Measurements from ENCODE around the gene PLEKHA6. TPM values are rescaled to one million over a fixed set of nuclear protein-coding genes. Genes with fewer than 3 reads are reported as not detected.

PLEKHA6 gene
- total and polyA plus RNA-seq, 8 donors: 5.1 to 24.4 (median 16.1) TPM

DNA sequence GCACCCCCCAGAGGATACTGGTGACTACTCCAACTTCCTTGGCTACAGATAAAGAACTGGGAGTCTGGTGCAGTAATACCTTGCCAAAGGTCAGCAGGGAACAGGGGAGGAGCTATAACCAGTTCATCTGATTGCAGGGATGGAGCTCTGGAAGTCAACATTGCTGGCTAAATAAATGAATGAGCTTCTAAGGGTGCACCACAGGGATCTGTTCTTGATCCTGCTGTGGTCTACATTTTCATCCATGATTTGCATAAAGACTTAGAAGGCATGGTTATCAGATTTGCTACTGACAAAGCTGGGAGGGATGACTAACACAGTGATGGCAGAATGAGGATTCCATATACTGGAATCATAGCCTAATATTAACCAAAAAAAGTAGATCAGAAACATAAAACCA, 18.3 kb downstream of the PLEKHA6 start:
- no peaks in the 10 kb centered on the region for H3K36me3 ChIP-seq
- no peak overlapping the region for H3K4me3 ChIP-seq
- H3K27ac ChIP-seq: no peak overlapping the region
- no peaks in the 10 kb centered on the region for H3K9me3 ChIP-seq
- H3K27me3 ChIP-seq: no peaks in the 10 kb centered on the region
- DNase-seq (no peak), ATAC-seq (no peak)
- intact Hi-C loops (cut with DNase I): no loop called here
- no peaks in the 10 kb centered on the region for H3K4me1 ChIP-seq
- no peak for TF ChIP-seq CTCF (IDR thresholded peaks at IDR 0.05)

- no peak for TF ChIP-seq CTCF (IDR thresholded peaks at IDR 0.05)
- no peak overlapping the region for H3K27ac ChIP-seq
- DNase-seq (peak in 1 of 4 donors; percentile 35), ATAC-seq (no peak)
- no peaks in the 10 kb centered on the region for H3K4me1 ChIP-seq
- no peaks in the 10 kb centered on the region for H3K9me3 ChIP-seq
- no peaks in the 10 kb centered on the region for H3K27me3 ChIP-seq
- intact Hi-C loops (cut with DNase I): no loop called here
- no peaks in the 10 kb centered on the region for H3K36me3 ChIP-seq
- no peak overlapping the region for H3K4me3 ChIP-seq
Measured at GRCh38 chr1:204340081-204340889, 19.4 kb downstream of the PLEKHA6 start.

DNA sequence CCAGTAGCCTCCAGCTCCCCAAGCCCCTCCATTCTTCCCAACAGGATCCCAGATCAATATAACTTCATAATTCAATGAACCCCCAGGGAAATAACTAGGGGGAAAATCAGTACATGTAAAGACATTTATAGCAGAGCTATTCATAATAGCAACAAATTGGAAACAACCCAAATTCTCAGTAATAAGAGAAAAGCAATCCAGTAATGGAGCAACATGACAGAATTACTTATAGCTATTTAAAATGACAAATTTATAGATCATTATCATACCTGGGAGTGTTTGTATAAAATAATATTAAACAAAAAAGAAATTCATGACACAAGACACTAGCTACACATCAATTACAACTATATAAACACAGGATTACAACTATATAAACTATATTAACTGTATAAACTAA, 20.2 kb downstream of the PLEKHA6 start:
- Histone ChIP-seq H3K4me3 (no peak overlapping the region), H3K27ac (no peak overlapping the region), H3K4me1 (no peaks in the 10 kb centered on the region), H3K27me3 (no peaks in the 10 kb centered on the region), H3K9me3 (no peaks in the 10 kb centered on the region), H3K36me3 (no peaks in the 10 kb centered on the region)
- DNase-seq: no peak
- no peak for ATAC-seq
- intact Hi-C loops (cut with DNase I): no loop called here
- TF ChIP-seq CTCF (IDR thresholded peaks at IDR 0.05): no peak

DNA sequence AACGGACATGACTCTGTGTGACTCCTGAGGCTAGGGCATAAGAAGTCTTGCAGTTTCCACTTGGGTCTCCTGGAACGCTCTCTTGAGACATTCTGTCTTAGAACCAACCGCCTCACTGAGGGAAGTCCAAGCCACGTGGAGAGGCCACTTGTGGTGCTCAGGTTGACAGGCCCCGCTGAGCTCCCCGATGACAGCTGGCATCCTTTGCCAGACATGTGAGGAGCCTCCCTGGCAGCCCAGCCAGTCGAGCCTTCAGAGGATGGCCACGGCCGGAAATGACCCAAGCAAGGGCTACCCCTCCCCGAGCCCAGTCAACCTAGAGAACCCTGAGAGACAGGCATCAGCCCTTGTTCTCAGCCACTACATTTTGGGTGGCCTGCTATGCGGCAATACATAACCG, 20.7 kb downstream of the PLEKHA6 start:
- intact Hi-C loops (cut with DNase I): no loop called here
- no peak for TF ChIP-seq CTCF (IDR thresholded peaks at IDR 0.05)

GRCh38 chr1:204338360-204338759, 21.4 kb downstream of the PLEKHA6 start:
- Histone ChIP-seq H3K9me3 (no peaks in the 10 kb centered on the region), H3K4me3 (no peak overlapping the region), H3K27me3 (no peaks in the 10 kb centered on the region), H3K27ac (no peak overlapping the region), H3K36me3 (no peaks in the 10 kb centered on the region), H3K4me1 (no peaks in the 10 kb centered on the region)
- ATAC-seq: no peak
- intact Hi-C loops (cut with DNase I): no loop called here
- DNase-seq: no peak
- no peak for TF ChIP-seq CTCF (IDR thresholded peaks at IDR 0.05)

More for the DNA sequence above, 20.7 kb downstream of the PLEKHA6 start:
- H3K27ac ChIP-seq: no peak overlapping the region
- no peak for DNase-seq
- ATAC-seq: no peak
- H3K27me3 ChIP-seq: no peaks in the 10 kb centered on the region
- H3K36me3 ChIP-seq: no peaks in the 10 kb centered on the region
- H3K9me3 ChIP-seq: no peaks in the 10 kb centered on the region
- no peak overlapping the region for H3K4me3 ChIP-seq
- H3K4me1 ChIP-seq: no peaks in the 10 kb centered on the region
